GM12864 (cell line): ENCODE results near the gene EPAS1.

Experiments
- DNase-seq: peaks from one replicate; pipeline ENCODE4 v3.0.0-alpha.2; 2011; ENCODE audit warnings: low read depth
- H3K4me3 ChIP-seq: 2 replicates; pipeline ENCODE4 v1.5.1; 2011; ENCODE audit warnings: mild to moderate bottlenecking, low read depth, low read length, control low read depth
- CTCF ChIP-seq: IDR thresholded peaks from 2 replicates; pipeline ENCODE4 v1.5.1; 2011; ENCODE audit warnings: low read depth, mild to moderate bottlenecking, moderate library complexity, low read length, control low read depth, inconsistent platforms; ENCODE audit errors: missing control alignments

Gene EPAS1

GRCh38 chr2:46380038-46380940 is 83.1 kb downstream of the EPAS1 start:
- TF ChIP-seq CTCF = no peak
- DNase-seq = no peak
- H3K4me3 ChIP-seq = no peak overlapping the region

DNA sequence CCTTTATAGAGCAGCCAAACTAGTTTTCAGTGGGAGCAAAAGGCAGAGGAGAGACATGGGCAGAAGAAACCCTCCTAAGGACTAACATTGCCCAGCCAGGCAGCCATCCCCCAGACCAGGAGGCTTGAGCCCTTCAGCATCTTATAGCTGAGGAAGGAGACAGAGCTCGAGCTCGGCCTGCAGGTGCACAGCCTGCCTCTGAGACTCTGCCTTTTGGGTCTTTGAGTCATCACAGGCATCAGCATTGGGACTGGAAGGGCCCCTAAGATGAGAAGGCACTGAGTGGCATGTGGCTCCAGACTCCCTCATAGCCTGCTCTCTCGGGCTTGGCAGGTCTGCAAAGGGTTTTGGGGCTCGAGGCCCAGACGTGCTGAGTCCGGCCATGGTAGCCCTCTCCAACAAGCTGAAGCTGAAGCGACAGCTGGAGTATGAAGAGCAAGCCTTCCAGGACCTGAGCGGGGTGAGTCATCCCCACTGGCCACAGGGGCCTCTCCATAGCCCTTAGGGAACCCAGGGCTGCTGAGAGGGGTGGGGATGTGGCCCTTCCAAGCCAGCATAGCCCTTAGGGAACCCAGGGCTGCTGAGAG is 84.1 kb downstream of the EPAS1 start:
- no peak overlapping the region for H3K4me3 ChIP-seq
- TF ChIP-seq CTCF = no peak
- no peak for DNase-seq

GRCh38 chr2:46381871-46382270 is 84.7 kb downstream of the EPAS1 start:
- no peak for DNase-seq
- no peak overlapping the region for H3K4me3 ChIP-seq
- TF ChIP-seq CTCF = no peak

DNA sequence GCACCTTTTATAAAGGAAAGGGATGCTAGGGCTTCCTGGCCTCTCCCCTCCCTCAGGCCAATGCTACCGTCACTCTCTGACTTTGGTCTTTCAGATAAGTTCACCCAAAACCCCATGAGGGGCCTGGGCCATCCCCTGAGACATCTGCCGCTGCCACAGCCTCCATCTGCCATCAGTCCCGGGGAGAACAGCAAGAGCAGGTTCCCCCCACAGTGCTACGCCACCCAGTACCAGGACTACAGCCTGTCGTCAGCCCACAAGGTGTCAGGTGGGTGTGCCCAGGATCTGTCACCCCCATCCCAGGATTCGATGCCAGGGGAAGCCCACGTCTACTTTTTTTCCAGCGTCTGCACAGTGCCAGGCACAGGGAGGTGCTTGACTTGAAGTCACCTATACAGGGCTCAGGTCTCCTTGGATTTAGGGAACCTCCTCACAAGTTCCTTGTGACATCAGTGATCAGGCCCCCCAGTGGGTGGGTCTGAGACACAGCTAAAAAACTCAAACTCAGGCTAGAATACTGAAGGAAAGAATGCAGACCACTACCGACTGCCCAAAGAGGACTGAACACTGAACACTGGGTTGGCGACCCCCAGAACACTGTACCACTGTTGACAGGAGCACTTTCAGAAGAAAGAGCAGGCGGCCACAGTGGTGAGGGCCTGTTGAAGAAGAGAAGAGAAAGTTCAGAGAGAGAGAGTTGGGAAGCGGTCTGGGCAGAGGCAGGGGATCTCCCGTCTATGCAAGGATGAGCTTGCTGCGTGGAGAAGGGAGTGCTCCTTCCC is 85.3 kb downstream of the EPAS1 start:
- TF ChIP-seq CTCF = no peak
- H3K4me3 ChIP-seq = no peak overlapping the region

DNA sequence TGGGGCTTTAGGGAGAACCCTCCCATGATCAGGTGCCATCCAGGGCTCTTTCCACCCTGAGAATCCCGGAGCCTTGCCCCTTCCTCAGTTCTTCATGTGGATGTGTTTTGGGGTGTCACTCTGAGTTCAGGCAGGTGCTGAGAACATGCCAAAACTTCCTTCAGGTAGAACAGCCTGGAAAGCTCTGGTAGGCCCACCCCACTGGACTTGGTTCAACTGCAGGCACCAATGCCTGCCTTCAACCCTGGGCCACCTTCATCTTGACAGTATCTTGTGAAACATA is 85.8 kb downstream of the EPAS1 start:
- DNase-seq = no peak
- no peak for TF ChIP-seq CTCF
- H3K4me3 ChIP-seq = no peak overlapping the region

More for the DNA sequence above, 85.3 kb downstream of the EPAS1 start:
- DNase-seq = no peak

GRCh38 chr2:46383784-46384456 is 86.7 kb downstream of the EPAS1 start:
- no peak for TF ChIP-seq CTCF
- H3K4me3 ChIP-seq = no peak overlapping the region
- no peak for DNase-seq
